Myocyte (in vitro differentiated cells): ENCODE measurements around the gene DUT. TPM values are rescaled to one million over a fixed set of nuclear protein-coding genes. Genes with fewer than 3 reads are reported as not detected.

ENCODE experiments used
- DNase-seq: peaks from one replicate; pipeline ENCODE4 v3.0.0-alpha.2; 2012; ENCODE audit warnings: low read depth
- total RNA-seq: library from RNA; depleted of rRNA; stranded (reverse); fragments of >200 nt; gene quantifications from 2 replicates; pipeline ENCODE4 v1.2.3, GENCODE V29; 2014

The DUT gene
- total RNA-seq, 1 donor from 2014 or later, result 80.9 TPM

DNA sequence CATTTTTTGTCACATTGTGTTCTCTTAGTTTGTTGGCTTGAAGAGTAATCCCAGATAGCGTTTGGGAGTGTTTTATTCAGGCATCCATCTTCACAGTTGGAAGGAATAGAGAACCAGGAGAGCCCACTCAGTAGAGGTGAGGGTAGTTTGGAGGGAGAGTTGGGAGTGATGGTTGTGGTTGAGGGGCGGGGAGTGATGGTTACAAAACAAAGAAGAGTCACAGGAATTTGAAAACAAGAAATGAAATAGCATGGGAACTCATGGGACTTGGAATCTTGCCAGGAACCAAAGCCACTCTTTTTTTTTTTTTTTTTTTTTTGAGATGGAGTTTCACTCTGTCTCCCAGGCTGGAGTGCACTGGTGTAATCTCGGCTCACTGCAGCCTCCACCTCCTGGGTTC lies 36.3 kb downstream of the DUT start:
- DNase-seq, result peak; percentile 56

GRCh38 chr15:48370460-48370859 lies 39.2 kb downstream of the DUT start:
- DNase-seq, result peak; percentile 95

DNA sequence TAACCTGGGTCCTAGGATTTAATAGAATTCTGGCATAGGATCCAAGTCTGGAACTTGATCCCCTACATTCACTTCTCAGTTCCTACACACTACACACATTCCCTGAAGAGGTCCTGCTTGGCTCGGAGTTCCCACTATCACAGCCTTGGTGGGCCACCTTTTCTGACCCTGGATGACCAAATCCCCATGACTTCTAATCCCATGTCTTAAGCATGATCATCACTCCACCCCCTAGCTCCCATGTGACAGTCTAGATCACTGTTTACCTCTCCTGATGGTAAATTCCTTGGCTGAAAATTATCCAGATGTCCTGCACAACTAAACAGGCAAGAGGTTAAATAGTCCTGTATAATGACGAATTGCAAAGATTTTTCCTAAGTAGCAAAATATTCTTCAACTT lies 40.3 kb downstream of the DUT start:
- no peak for DNase-seq

DNA sequence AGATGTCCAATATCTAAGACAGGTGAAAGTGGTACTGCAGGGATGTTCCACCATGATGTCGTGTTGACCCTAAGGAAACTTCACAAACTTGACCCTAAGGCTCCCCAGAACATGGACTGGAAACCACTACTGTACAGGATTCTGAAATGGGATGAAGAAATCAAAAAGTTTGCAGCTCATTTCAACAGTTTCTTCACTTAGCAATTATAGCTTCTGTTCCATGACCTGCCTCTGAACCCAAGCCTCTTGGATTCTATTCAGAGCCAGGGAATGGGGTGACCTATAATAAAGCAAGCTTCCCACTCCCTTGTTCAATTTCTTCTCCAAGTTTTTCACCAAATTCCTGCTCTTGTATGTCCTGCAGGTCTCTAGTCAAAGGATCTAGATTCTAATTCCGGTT lies 40.7 kb downstream of the DUT start:
- DNase-seq, result no peak

- DNase-seq, result no peak
Observed at GRCh38 chr15:48373821-48374451, 42.7 kb downstream of the DUT start.

- no peak for DNase-seq
Observed at GRCh38 chr15:48374472-48374871, 43.2 kb downstream of the DUT start.

DNA sequence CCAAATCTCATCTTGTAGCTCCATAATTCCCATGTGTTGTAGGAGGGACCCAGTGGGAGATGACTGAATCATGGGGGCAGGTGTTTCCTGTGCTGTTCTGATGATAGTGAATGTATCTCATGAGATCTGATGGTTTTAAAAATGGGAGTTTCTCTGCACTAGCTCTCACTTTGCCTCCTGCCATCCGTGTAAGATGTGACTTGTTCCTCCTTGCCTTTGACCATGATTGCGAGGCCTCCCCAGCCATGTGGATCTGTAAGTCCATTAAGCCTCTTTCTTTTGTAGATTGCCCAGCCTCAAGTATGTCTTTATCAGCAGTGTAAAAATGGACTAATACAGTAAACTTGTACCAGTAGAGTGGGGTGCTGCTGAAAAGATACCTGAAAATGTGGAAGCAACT lies 44.5 kb downstream of the DUT start:
- no peak for DNase-seq

DNA sequence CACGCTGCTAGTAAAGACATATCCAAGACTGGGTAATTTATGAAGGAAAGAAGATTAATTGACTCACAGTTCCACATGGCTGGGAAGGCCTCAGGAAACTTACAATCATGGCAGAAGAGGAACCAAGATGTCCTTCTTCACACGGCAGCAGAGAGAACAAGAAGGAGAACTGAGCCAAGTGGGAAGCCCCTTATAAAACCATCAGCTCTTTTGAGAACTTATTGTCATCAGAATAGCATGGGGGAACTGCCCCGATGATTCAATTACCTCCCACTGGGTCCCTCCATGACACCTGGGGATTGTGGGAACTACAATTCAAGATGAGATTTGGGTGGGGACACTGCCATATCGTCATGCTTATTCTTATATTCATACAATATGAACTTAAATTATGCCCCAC lies 49.0 kb downstream of the DUT start:
- DNase-seq, result no peak

DNA sequence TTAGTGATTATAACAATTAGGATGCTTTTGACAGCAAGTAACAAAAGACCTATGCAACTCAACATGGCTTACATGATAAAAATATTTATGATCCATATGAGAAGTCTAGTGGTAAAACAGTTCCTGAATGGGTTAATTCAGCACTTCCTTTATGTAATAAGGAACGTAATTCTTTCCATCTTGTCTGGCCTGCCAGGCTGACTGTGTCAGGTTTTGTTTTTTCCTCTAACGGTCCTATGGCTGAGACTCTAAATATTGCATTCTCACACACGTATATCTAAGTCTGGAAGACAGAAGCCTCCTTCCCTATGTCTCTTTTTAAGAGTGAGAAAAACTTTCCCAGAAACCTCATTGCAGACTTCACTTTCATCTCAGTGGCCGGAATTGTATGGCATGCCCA lies 50.6 kb downstream of the DUT start:
- DNase-seq, result no peak

GRCh38 chr15:48383031-48383430 lies 51.8 kb downstream of the DUT start:
- DNase-seq, result no peak

DNA sequence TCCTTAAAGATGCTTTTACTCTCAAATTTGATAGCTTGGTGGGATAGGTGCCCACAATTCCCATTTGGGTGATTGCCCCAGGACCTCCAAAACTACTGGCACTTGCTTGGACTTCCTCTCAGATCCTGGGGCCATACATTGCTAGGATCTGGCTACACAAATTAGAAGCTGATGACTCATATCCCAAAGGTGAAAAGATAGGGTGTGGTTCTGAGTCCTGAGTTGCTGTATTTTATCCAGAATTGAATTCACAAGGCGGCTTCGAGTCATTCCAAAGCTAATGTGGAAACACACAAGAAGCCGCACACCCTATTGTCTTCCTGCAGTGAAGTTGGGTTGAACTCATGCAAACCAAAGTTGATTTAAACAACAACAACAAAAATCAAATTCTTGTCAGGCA lies 53.4 kb downstream of the DUT start:
- DNase-seq, result no peak

GRCh38 chr15:48385031-48385830 lies 54.0 kb downstream of the DUT start:
- DNase-seq, result peak; percentile 28

DNA sequence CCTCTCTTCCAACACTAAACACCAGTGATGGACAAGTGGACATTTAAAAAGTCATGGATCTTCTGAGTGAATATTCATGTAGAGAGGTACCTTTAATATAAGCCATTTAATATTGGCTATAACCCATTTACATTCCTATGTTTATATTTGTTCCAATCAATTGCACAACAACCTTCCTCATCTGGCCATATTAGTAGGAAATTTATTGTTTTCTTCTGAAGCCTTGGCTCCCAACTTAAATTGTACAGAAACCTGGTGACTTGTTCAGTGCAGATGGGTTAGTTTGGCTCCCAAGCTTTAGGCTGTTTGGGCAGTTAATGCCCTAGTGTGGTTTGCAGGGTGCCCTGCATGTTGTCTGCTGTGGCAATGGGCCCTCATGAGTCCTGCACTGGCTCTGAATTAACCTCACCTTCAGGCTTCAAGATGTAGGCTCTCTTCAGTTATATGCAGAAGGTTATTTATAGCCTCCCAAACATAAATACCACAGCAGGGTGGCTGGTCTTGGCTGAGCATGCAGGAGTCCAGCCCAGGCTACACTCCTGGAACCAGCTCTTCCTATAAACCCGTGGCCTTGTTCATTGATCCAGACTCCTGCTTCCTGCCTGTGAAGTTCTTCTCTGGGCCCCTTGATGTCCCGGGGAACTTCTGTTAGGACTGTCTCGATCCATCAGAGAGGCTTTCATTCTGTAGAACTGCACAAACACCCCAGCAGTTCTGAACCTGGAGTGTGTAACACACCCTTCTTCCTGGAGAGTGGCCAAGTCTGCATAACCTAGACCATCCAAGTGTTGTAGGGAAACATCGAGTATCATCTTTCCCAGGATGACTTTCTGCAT lies 57.0 kb downstream of the DUT start:
- no peak for DNase-seq

DNA sequence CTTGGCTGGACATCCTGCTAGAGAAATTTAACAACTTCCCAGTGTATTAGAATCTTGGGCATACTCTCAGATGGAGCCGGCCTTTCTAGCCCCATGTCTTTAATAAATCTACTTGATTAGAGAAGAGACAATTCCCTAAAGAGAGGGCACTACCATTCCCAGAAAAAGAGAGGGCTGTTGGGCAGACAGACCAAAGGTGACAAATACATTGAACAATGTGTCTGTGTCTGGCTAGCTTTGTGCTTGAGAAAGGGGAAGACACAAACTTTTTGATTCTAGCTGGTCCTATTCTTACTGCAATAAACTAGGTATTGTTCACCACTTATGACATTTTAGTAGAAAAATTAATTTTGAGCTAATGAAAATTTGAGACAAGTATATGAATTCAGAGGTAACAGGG lies 57.7 kb downstream of the DUT start:
- DNase-seq, result no peak

DNA sequence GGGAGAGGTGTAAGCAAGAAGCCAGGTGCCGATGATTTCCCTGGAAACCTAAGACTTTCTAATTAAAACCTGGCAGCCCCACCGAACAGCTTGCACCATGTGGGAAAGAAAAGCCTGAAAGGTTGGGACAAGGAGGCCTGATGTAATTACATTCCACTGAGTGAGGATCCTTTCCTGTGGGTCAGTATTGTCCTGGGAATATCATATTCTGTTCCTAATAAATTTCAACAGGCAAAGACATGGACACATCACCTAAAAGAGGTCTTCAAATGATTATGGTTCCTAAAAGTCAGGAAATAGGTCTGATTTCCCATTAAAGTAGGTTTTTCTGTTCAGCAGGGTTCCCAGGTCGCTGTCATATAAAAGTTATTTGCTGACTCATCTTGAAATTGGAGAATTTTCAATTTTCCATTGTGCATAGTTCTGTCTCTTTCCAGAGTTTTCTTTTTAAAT lies 58.5 kb downstream of the DUT start:
- peak; percentile 37 for DNase-seq

DNA sequence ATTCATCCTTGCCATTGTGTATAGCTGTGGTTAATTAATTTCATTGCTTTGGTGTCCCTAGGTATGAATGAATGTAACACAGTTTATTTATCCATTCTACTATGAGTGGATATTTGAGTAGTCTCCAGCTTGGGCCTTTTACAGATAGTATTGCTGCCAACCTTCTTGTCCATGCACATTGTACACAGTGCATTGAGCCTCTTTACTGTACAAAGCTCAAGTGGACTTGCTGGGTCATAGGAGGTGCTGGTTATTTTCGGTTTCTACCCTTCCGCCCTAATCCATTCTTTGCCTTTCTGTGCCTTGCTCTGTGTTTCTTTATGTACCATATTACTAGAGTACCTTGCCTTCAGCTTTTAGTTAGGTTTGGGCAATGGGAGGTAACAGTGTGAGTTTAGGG lies 60.7 kb downstream of the DUT start:
- no peak for DNase-seq

GRCh38 chr15:48392356-48392755 lies 61.1 kb downstream of the DUT start:
- peak; percentile 14 for DNase-seq

Other genes with a start within 250 kb of the DUT start
- gene SLC24A5, start 210.4 kb upstream of the DUT start, total RNA-seq, result not detected in 2 replicates
- gene MYEF2, start 153.1 kb upstream of the DUT start, total RNA-seq, result 9.1 and 15.6 TPM in 2 replicates
- not detected in 2 replicates for gene CTXN2, start 139.8 kb upstream of the DUT start, total RNA-seq
- not detected in 2 replicates for gene SLC12A1, start 125.1 kb upstream of the DUT start, total RNA-seq